DOHH2 (cell line): Measurements from ENCODE around the gene ADM.
A peak's percentile ranks its signal among the peaks of the same experiment; 100 is the strongest.

Source experiments
- H3F3A ChIP-seq: fragments of 200-600 bp; sonication (generic), shearing (Covaris generic); 2 replicates; pipeline ENCODE4 v1.6.0; 2016; ENCODE audit warnings: antibody characterized with exemption, mild to moderate bottlenecking; ENCODE audit not compliant: control insufficient read depth, insufficient read depth
- H3K27ac ChIP-seq: fragments of 200-600 bp; sonication (generic); 2 replicates; pipeline ENCODE4 v1.5.1; 2014; ENCODE audit warnings: low read depth, mild to moderate bottlenecking, low read length, moderate library complexity
- H3K27me3 ChIP-seq: fragments of 200-600 bp; sonication (generic); 2 replicates; pipeline ENCODE4 v1.6.1; 2014; ENCODE audit warnings: mild to moderate bottlenecking, low read length, mixed read lengths; ENCODE audit not compliant: control insufficient read depth
- H3K36me3 ChIP-seq: fragments of 200-600 bp; sonication (generic); 2 replicates; pipeline ENCODE4 v1.6.1; 2014; ENCODE audit warnings: mild to moderate bottlenecking, low read length, moderate library complexity, mixed read lengths; ENCODE audit not compliant: control insufficient read depth
- H3K4me1 ChIP-seq: fragments of 200-600 bp; sonication (generic); 2 replicates; pipeline ENCODE4 v1.6.1; 2014; ENCODE audit warnings: mild to moderate bottlenecking, low read length, mixed read lengths; ENCODE audit not compliant: control insufficient read depth
- H3K4me2 ChIP-seq: fragments of 200-600 bp; sonication (generic); 2 replicates; pipeline ENCODE4 v1.6.0; 2014; ENCODE audit warnings: mild to moderate bottlenecking, low read length, moderate library complexity
- H3K4me3 ChIP-seq: fragments of 200-600 bp; sonication (generic); 2 replicates; pipeline ENCODE4 v1.5.1; 2014; ENCODE audit warnings: mild to moderate bottlenecking, low read length, mixed read lengths
- H3K79me2 ChIP-seq: fragments of 200-600 bp; sonication (generic); 2 replicates; pipeline ENCODE4 v1.6.1; 2014; ENCODE audit warnings: mild to moderate bottlenecking, low read length, mixed read lengths; ENCODE audit not compliant: control insufficient read depth
- H3K9me2 ChIP-seq: fragments of 200-600 bp; sonication (generic); replicated peaks from 2 replicates; pipeline ENCODE4 v1.6.1; 2014; ENCODE audit warnings: mild to moderate bottlenecking, low read length, mixed read lengths; ENCODE audit not compliant: control insufficient read depth
- H3K9me3 ChIP-seq: fragments of 200-600 bp; sonication (generic); 2 replicates; pipeline ENCODE4 v1.6.1; 2014; ENCODE audit warnings: antibody characterized with exemption, low read length, mixed read lengths; ENCODE audit not compliant: control insufficient read depth, insufficient read depth
- H4K20me1 ChIP-seq: fragments of 200-600 bp; sonication (generic); 2 replicates; pipeline ENCODE4 v1.6.0; 2014; ENCODE audit warnings: low read depth, mild to moderate bottlenecking, antibody characterized with exemption, low read length, moderate library complexity; ENCODE audit not compliant: control insufficient read depth, insufficient read depth
- EZH2phosphoT487 ChIP-seq: fragments of 200-600 bp; sonication (generic); IDR thresholded peaks from 2 replicates; pipeline ENCODE4 v1.6.1; 2017; ENCODE audit warnings: borderline replicate concordance, mild to moderate bottlenecking, antibody characterized with exemption, low read length, moderate library complexity, mixed read lengths
- TF ChIP-seq, protein P1 (sequence below): fragments of 200-600 bp; sonication (generic); IDR thresholded peaks from one replicate; pipeline ENCODE4 v1.5.1; 2014; ENCODE audit warnings: antibody characterized with exemption, mild to moderate bottlenecking, low read depth, low read length; ENCODE audit not compliant: poor library complexity, severe bottlenecking

Gene ADM, protein sequence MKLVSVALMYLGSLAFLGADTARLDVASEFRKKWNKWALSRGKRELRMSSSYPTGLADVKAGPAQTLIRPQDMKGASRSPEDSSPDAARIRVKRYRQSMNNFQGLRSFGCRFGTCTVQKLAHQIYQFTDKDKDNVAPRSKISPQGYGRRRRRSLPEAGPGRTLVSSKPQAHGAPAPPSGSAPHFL

DNA sequence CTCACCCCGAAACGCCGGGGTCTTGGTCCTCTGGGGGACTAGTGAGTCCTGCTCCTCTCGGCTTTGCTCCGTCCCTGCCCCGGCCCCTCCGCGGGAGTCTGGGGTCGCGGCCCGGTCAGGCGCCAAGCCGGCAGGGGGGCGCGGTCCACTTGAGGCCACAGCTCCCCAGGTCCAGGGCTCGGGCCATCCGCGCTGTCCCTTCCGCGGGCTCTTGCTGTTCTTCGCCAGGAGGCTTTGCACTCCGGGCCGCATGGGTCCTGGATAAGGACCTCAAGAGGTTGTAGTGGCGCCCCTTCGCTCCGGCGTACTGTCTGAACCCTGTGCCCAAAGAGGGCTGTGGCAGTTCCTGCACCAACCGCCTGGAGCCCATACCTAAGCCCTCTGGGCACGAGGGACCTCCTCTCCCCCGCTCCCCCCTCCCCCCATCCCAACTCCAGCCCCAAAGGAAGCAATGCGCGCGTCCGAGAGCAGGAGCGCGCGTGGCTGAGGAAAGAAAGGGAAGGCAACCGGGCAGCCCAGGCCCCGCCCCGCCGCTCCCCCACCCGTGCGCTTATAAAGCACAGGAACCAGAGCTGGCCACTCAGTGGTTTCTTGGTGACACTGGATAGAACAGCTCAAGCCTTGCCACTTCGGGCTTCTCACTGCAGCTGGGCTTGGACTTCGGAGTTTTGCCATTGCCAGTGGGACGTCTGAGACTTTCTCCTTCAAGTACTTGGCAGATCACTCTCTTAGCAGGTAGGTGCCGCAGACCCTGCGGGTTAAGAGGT is at the start of gene ADM:
TSS of gene ADM (plus strand) at position 579 of the 767 bp plus-strand sequence. CDS start 628 bp downstream, outside the sequence.
- Histone ChIP-seq H3K36me3 (no peaks in the 10 kb centered on the region), H3K27me3 (peaks cover 74% of the 10 kb centered on the region), H3K4me2 (peak within 1 kb of the TSS; percentile 65), H3K79me2 (no peaks in the 10 kb centered on the region), H3K4me1 (peaks cover 63% of the 10 kb centered on the region), H3K27ac (no peak within 1 kb of the TSS), H3K9me3 (no peaks in the 10 kb centered on the region), H3F3A (peaks cover 4% of the 10 kb centered on the region; the same call in 1 of the 2 replicates), H4K20me1 (no peaks in the 10 kb centered on the region), H3K9me2 (no peaks in the 10 kb centered on the region), H3K4me3 (peak within 1 kb of the TSS; percentile 69)
- TF ChIP-seq, protein P1, sequence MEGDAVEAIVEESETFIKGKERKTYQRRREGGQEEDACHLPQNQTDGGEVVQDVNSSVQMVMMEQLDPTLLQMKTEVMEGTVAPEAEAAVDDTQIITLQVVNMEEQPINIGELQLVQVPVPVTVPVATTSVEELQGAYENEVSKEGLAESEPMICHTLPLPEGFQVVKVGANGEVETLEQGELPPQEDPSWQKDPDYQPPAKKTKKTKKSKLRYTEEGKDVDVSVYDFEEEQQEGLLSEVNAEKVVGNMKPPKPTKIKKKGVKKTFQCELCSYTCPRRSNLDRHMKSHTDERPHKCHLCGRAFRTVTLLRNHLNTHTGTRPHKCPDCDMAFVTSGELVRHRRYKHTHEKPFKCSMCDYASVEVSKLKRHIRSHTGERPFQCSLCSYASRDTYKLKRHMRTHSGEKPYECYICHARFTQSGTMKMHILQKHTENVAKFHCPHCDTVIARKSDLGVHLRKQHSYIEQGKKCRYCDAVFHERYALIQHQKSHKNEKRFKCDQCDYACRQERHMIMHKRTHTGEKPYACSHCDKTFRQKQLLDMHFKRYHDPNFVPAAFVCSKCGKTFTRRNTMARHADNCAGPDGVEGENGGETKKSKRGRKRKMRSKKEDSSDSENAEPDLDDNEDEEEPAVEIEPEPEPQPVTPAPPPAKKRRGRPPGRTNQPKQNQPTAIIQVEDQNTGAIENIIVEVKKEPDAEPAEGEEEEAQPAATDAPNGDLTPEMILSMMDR, result peak; percentile 65
- no peak for TF ChIP-seq EZH2phosphoT487

DNA sequence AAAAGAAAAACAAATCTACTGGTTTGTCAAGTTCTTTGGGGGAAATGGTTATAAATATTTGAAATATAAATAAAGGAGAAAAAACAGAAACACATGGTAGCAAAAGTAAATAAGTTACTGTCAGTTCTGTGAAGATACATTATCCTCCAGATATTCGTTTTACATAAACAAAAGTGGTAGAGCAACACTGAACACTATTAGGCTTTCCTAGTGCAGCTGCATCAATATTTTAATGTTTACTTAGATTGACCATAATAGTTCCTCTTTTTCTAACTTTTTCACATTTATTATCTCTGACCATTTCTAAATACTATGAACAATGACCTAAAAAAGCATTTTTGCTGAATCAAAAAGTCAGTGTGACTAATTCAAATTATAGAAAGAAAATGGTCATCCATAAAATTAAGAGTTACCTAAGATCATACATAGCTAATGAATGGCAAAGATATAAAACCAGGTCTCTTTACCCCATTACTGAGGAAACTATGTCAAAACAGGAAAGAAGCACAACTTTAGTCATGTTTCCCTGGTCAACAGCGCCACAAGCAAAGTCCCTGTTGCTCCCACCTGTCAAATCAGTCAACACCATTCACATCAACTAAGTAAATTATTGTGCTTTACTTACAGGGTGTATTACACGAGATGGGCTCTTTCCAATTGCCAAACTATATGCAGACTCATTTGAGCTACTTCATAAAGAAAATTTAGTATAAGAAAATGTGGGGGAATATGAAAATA is 49.3 kb upstream of the ADM start:
- Histone ChIP-seq H3K4me2 (no peak overlapping the region), H3K9me3 (no peaks in the 10 kb centered on the region), H4K20me1 (no peaks in the 10 kb centered on the region)

DNA sequence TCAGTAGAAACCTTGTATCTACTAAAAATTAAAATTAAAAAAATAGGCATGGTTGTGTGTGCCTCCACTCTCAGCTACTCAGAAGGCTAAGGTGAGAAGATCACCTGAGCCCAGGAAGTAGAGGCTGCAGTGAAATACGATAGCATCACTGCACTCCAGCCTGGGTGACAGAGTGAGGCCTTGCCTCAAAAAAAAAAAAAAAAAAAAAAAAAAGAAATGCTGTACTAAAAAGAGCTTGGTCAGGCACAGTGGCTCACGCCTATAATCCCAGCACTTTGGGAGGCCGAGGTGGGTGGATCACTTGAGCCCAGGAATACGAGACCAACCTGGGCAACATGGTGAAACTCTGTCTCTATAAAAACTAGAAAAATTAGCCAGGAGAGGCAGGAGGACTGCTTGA is 47.4 kb upstream of the ADM start:
- Histone ChIP-seq H3K4me1 (peaks cover 14% of the 10 kb centered on the region), H3K4me3 (no peak overlapping the region), H3K27ac (no peak overlapping the region), H3F3A (no peaks in the 10 kb centered on the region), H4K20me1 (no peaks in the 10 kb centered on the region), H3K9me3 (no peaks in the 10 kb centered on the region), H3K36me3 (no peaks in the 10 kb centered on the region), H3K79me2 (no peaks in the 10 kb centered on the region), H3K27me3 (no peaks in the 10 kb centered on the region), H3K9me2 (no peaks in the 10 kb centered on the region), H3K4me2 (no peak overlapping the region)
- TF ChIP-seq, protein P1, result no peak
- TF ChIP-seq EZH2phosphoT487, result no peak

More for the DNA sequence above, 49.3 kb upstream of the ADM start:
- TF ChIP-seq, protein P1, result no peak
- no peak for TF ChIP-seq EZH2phosphoT487
- no peaks in the 10 kb centered on the region for H3K36me3 ChIP-seq
- H3K4me3 ChIP-seq, result no peak overlapping the region
- no peaks in the 10 kb centered on the region for H3F3A ChIP-seq
- H3K27ac ChIP-seq, result no peak overlapping the region
- H3K9me2 ChIP-seq, result no peaks in the 10 kb centered on the region
- H3K4me1 ChIP-seq, result peaks cover 14% of the 10 kb centered on the region
- no peaks in the 10 kb centered on the region for H3K27me3 ChIP-seq
- H3K79me2 ChIP-seq, result no peaks in the 10 kb centered on the region
